ENCODE results near the gene OPCML. TPM values are rescaled to one million over a fixed set of nuclear protein-coding genes. Genes with fewer than 3 reads are reported as not detected.

The OPCML gene
- total and polyA plus RNA-seq, 2 donors (not counting 1 experiment from before 2014, with no cell fraction given) = 0.99 to 2.8 TPM

DNA sequence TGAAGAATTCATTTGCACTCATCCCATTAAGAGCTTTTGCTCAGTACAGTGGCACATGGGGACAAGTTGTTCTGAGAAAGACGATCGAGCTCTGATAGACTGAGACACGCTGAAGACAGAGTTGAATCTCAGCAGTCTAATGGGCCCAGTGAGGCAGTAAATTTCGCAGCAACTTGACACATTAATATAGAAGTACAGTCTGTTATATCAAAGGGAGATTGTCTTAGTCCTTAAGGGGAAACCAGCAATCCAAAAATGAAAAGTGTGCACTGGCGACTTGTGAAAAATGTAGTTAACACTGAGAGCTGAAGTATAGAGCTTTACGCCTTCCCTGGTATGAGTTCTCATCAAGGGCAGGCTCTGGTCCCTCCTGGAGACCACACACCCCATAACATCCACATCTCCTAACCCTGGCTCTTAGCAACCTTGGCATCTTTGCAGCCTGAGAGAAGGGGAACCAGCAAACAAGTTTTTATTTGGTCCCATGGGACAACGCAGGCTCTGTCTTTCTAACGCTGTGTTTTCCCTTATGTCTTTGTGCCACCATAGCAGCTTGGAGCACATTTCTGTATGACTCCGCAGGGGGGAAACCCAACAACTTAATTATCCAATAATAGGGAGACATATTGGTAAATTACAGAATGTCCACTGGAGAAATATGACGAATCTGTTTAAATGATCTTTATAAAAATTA lies 952.5 kb downstream of the OPCML start:
- H3K4me2 ChIP-seq (ENCODE audit: extremely low read depth, insufficient read depth, low read length) = no peak overlapping the region
- H3K36me3 ChIP-seq (ENCODE audit: control insufficient read depth, insufficient read depth, low read length) = no peaks in the 10 kb centered on the region
- H3K4me3 ChIP-seq (replicated peaks in 1 of 4; ENCODE audit: control extremely low read depth in 1 of 4, insufficient read depth in 1 of 4, low read depth in 3 of 4, low read length in 4 of 4) = no peak overlapping the region

DNA sequence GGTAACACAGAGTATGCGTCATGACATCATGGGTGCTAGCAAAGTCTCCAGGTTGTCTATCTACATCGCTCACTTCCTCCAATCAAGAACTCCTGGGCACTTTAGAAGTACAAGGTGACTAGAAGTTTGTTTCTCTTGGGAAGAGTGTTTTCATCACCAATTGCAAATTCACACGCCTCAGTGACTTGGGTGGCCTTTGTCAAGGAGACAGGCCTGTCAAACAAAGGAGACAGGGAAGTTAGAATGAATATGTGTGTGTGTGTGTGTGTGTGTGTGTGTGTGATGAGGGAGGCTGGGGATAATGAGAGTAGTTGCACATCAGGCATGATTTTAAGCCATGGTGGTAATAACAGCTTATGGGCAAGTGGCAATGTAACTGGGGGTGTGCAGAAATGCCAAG lies 953.2 kb downstream of the OPCML start:
- H3K4me3 ChIP-seq (replicated peaks in 1 of 4; ENCODE audit: control extremely low read depth in 1 of 4, insufficient read depth in 1 of 4, low read depth in 3 of 4, low read length in 4 of 4) = no peak overlapping the region
- no peak overlapping the region for H3K27ac ChIP-seq (ENCODE audit: insufficient read depth, low read length)
- H3K27me3 ChIP-seq (ENCODE audit: control insufficient read depth, insufficient read depth, low read length) = no peaks in the 10 kb centered on the region
- H3K79me2 ChIP-seq (ENCODE audit: control insufficient read depth, insufficient read depth, low read length) = no peaks in the 10 kb centered on the region
- TF ChIP-seq EZH2 (IDR thresholded peaks at IDR 0.05; ENCODE audit: low read length, missing control alignments) = no peak
- no peak for TF ChIP-seq CTCF (conservative IDR thresholded peaks at IDR 0.05 in 1 of 2, IDR thresholded peaks at IDR 0.05 in 1 of 2; ENCODE audit: low read depth in 1 of 2, low read length in 2 of 2)
- H4K20me1 ChIP-seq (ENCODE audit: control insufficient read depth, extremely low read depth, insufficient read depth, low read length) = no peaks in the 10 kb centered on the region
- no peak overlapping the region for H3K4me2 ChIP-seq (ENCODE audit: extremely low read depth, insufficient read depth, low read length)
- no peaks in the 10 kb centered on the region for H3K9me3 ChIP-seq (ENCODE audit: control insufficient read depth, insufficient read depth, low read depth, low read length)
- no peak overlapping the region for H3K9ac ChIP-seq (ENCODE audit: insufficient read depth, low read length)
- peaks cover 4% of the 10 kb centered on the region for H3K4me1 ChIP-seq (ENCODE audit: control insufficient read depth, extremely low read depth, insufficient read depth, low read length)
- no peaks in the 10 kb centered on the region for H3K36me3 ChIP-seq (ENCODE audit: control insufficient read depth, insufficient read depth, low read length)
- no peak overlapping the region for H2AFZ ChIP-seq (ENCODE audit: low read length)
- DNase-seq (ENCODE audit: low read depth in 2 of 2) = no peak

More for the DNA sequence above, 952.5 kb downstream of the OPCML start:
- Histone ChIP-seq H3K9me3 (ENCODE audit: control insufficient read depth, insufficient read depth, low read depth, low read length) (no peaks in the 10 kb centered on the region), H2AFZ (ENCODE audit: low read length) (no peak overlapping the region), H3K79me2 (ENCODE audit: control insufficient read depth, insufficient read depth, low read length) (no peaks in the 10 kb centered on the region), H3K4me1 (ENCODE audit: control insufficient read depth, extremely low read depth, insufficient read depth, low read length) (peaks cover 4% of the 10 kb centered on the region), H4K20me1 (ENCODE audit: control insufficient read depth, extremely low read depth, insufficient read depth, low read length) (no peaks in the 10 kb centered on the region), H3K9ac (ENCODE audit: insufficient read depth, low read length) (no peak overlapping the region), H3K27me3 (ENCODE audit: control insufficient read depth, insufficient read depth, low read length) (no peaks in the 10 kb centered on the region), H3K27ac (ENCODE audit: insufficient read depth, low read length) (no peak overlapping the region)
- no peak for DNase-seq (ENCODE audit: low read depth in 2 of 2)
- TF ChIP-seq CTCF (conservative IDR thresholded peaks at IDR 0.05 in 1 of 2, IDR thresholded peaks at IDR 0.05 in 1 of 2; ENCODE audit: low read depth in 1 of 2, low read length in 2 of 2) (no peak), EZH2 (IDR thresholded peaks at IDR 0.05; ENCODE audit: low read length, missing control alignments) (no peak)

- no peaks in the 10 kb centered on the region for H3K9me3 ChIP-seq (ENCODE audit: control insufficient read depth, insufficient read depth, low read depth, low read length)
- no peaks in the 10 kb centered on the region for H3K36me3 ChIP-seq (ENCODE audit: control insufficient read depth, insufficient read depth, low read length)
- H3K79me2 ChIP-seq (ENCODE audit: control insufficient read depth, insufficient read depth, low read length) = no peaks in the 10 kb centered on the region
- H3K27ac ChIP-seq (ENCODE audit: insufficient read depth, low read length) = no peak overlapping the region
- H3K4me3 ChIP-seq (replicated peaks in 1 of 4; ENCODE audit: control extremely low read depth in 1 of 4, insufficient read depth in 1 of 4, low read depth in 3 of 4, low read length in 4 of 4) = no peak overlapping the region
- no peak overlapping the region for H2AFZ ChIP-seq (ENCODE audit: low read length)
- H4K20me1 ChIP-seq (ENCODE audit: control insufficient read depth, extremely low read depth, insufficient read depth, low read length) = no peaks in the 10 kb centered on the region
- no peak for TF ChIP-seq CTCF (conservative IDR thresholded peaks at IDR 0.05 in 1 of 2, IDR thresholded peaks at IDR 0.05 in 1 of 2; ENCODE audit: low read depth in 1 of 2, low read length in 2 of 2)
- no peak for TF ChIP-seq EZH2 (IDR thresholded peaks at IDR 0.05; ENCODE audit: low read length, missing control alignments)
- no peaks in the 10 kb centered on the region for H3K27me3 ChIP-seq (ENCODE audit: control insufficient read depth, insufficient read depth, low read length)
- H3K4me2 ChIP-seq (ENCODE audit: extremely low read depth, insufficient read depth, low read length) = no peak overlapping the region
- H3K9ac ChIP-seq (ENCODE audit: insufficient read depth, low read length) = no peak overlapping the region
- no peak for DNase-seq (ENCODE audit: low read depth in 2 of 2)
- H3K4me1 ChIP-seq (ENCODE audit: control insufficient read depth, extremely low read depth, insufficient read depth, low read length) = peaks cover 4% of the 10 kb centered on the region
These were observed 953.7 kb downstream of the OPCML start for GRCh38 chr11:132578580-132578979.
